Ishikawa (cell line): ENCODE results near the gene NDRG4.

Source experiments
- CEBPB ChIP-seq: IDR thresholded peaks from 2 replicates; pipeline ENCODE4 v1.6.1; 2012
- CREB1 ChIP-seq: IDR thresholded peaks from 2 replicates; pipeline ENCODE4 v1.6.1; 2012; ENCODE audit warnings: low read depth
- EGR1 ChIP-seq: IDR thresholded peaks from 2 replicates; pipeline ENCODE4 v1.6.1; 2012
- EP300 ChIP-seq: IDR thresholded peaks from 2 replicates; pipeline ENCODE4 v1.6.1; 2012; ENCODE audit warnings: borderline replicate concordance
- FOXM1 ChIP-seq: IDR thresholded peaks from 2 replicates; pipeline ENCODE4 v1.6.1; 2012; ENCODE audit warnings: low read depth, borderline replicate concordance
- RAD21 ChIP-seq: IDR thresholded peaks from 2 replicates; pipeline ENCODE4 v1.6.1; 2012; ENCODE audit warnings: low read depth
- TAF1 ChIP-seq: IDR thresholded peaks from 2 replicates; pipeline ENCODE4 v1.6.1; 2012; ENCODE audit warnings: low read depth, mild to moderate bottlenecking
- TCF12 ChIP-seq: IDR thresholded peaks from 2 replicates; pipeline ENCODE4 v1.6.1; 2012; ENCODE audit warnings: low read depth
- YY1 ChIP-seq: IDR thresholded peaks from 2 replicates; pipeline ENCODE4 v1.6.1; 2012; ENCODE audit warnings: low read depth
- ZBTB7A ChIP-seq: IDR thresholded peaks from 2 replicates; pipeline ENCODE4 v1.6.1; 2012; ENCODE audit warnings: low read depth
- TF ChIP-seq, protein P1 (sequence below): IDR thresholded peaks from 2 replicates; pipeline ENCODE4 v1.6.1; 2012; ENCODE audit warnings: low read depth, mild to moderate bottlenecking
- TF ChIP-seq, protein P2 (sequence below): IDR thresholded peaks from 2 replicates; pipeline ENCODE4 v1.6.1; 2012

DNA sequence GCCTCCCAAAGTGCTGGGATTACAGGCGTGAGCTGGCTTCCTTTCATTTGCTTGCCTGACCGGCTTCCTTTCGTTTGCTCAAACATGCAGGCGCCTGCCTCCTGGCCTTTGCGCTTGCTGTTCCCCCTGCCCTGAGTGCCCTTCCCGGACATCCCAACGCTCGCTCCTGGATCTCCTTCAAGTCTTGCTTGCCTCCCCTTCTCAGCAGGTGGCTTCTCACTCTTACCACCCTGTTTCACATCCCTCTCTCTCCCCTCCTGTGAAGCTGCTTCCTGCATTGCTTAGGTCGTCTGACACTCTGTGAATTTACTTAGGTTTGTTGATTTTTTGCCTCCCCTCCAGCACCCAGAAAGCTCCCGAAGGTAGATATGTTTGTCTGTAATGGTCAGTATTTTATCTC lies 25.6 kb upstream of the NDRG4 start:
- TF ChIP-seq CREB1 (no peak), EP300 (no peak), ZBTB7A (no peak), EGR1 (no peak), TAF1 (no peak), FOXM1 (no peak), TCF12 (no peak), RAD21 (no peak), CEBPB (no peak), YY1 (no peak)
- TF ChIP-seq, protein P1, sequence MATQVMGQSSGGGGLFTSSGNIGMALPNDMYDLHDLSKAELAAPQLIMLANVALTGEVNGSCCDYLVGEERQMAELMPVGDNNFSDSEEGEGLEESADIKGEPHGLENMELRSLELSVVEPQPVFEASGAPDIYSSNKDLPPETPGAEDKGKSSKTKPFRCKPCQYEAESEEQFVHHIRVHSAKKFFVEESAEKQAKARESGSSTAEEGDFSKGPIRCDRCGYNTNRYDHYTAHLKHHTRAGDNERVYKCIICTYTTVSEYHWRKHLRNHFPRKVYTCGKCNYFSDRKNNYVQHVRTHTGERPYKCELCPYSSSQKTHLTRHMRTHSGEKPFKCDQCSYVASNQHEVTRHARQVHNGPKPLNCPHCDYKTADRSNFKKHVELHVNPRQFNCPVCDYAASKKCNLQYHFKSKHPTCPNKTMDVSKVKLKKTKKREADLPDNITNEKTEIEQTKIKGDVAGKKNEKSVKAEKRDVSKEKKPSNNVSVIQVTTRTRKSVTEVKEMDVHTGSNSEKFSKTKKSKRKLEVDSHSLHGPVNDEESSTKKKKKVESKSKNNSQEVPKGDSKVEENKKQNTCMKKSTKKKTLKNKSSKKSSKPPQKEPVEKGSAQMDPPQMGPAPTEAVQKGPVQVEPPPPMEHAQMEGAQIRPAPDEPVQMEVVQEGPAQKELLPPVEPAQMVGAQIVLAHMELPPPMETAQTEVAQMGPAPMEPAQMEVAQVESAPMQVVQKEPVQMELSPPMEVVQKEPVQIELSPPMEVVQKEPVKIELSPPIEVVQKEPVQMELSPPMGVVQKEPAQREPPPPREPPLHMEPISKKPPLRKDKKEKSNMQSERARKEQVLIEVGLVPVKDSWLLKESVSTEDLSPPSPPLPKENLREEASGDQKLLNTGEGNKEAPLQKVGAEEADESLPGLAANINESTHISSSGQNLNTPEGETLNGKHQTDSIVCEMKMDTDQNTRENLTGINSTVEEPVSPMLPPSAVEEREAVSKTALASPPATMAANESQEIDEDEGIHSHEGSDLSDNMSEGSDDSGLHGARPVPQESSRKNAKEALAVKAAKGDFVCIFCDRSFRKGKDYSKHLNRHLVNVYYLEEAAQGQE: no peak
- TF ChIP-seq, protein P2, sequence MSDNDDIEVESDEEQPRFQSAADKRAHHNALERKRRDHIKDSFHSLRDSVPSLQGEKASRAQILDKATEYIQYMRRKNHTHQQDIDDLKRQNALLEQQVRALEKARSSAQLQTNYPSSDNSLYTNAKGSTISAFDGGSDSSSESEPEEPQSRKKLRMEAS: no peak
